GM18858 (cell line): ENCODE measurements around the gene WDR27.
"Not testable (repeated sequence)": the region's sequence is repeated elsewhere in the genome, so short reads cannot be mapped to it uniquely, and the experiment has no call there.

Experiments used
- ATAC-seq: cut with Tn5 transposase; IDR thresholded peaks from one replicate; pipeline ENCODE4 v1.9.1; 2021; ENCODE audit not compliant: unreplicated experiment

WDR27 gene

DNA sequence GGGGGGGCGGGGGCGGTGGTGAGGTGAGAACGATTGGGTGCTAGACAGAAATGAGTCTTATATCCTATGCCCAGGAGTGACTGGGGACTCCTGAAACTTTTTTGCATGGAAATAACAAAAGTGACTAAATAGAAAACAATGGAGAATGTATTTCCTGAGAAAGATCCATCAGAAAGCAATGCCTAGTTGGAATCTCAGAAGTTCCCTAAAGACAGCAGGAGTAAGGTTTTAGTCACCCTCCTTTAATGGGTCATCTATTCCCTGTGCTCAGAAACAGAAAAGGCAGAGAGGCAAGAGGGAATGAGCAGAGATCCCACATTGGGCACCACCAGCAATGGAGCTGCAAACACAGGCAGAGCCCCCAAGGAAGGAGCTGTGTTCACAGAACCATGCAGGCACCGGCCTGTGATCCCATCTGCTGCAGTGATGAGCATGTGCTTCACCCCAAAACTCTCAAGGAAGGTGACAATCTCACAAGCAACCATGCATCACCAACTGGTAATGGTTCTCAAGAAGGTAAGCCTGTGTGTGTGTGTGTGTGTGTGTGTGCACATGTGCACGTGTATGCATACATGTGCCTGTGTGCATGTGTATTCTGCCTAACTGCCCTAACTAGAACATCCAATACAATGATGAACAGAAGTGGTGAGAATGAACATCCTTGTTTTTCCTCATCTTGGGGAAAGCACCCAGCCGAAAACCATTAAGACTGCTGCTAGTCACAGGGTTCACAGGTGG is 168.4 kb downstream of the WDR27 start:
- ATAC-seq = no peak

DNA sequence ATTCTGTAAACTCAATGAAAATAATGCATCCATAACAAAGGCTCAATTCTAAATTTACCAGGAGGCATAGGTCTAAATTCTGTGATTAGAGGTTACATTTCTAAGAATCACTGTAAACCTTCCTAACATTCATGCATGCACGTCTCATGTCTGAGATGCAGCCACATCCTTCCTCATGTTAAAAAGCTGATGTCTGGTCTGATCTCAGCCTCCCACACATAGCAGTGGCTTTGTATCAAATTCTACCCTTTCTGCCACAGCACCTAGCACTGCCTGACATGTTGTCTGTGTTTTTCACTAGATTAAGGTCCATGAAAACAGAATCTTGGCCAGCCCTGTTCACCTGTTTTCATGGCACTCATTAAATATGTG is 171.1 kb downstream of the WDR27 start:
- no peak for ATAC-seq

DNA sequence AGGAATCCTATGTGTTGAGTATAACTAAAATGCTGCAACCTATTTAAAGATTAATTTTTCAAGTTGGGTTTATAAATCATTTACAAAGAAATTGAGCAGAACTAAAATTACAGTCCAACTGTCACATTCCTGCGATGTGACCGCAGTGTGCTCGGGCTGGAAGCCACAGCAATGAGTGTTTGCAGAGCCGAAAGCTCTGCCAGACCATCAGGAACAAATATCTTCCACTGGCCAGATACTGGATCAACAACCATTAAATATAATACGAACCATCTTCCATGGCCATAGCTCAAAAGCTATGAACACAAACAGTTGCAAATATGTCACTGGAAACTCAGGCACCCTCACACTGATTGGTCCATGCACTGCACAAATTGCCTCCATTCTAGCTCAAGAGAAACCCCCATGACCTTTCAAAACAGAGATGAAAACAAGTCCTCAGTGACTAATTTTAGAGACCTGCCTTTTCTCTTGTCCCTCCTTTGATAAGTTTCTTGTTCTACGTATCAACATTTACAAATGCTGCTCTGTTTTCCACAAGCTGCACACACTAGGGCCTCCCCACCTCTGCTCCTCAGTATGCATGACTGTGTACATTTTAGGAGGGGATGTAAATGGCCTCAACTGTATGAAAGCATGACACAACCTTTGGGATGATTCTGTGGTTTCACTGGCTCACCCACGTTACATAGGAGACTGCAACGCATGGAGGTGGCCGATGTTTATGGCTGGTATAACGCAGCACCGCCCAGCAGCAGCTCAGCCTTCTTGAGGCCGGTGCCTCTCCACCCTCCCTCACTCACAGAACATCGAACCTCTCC is 171.7 kb downstream of the WDR27 start:
- no peak for ATAC-seq

DNA sequence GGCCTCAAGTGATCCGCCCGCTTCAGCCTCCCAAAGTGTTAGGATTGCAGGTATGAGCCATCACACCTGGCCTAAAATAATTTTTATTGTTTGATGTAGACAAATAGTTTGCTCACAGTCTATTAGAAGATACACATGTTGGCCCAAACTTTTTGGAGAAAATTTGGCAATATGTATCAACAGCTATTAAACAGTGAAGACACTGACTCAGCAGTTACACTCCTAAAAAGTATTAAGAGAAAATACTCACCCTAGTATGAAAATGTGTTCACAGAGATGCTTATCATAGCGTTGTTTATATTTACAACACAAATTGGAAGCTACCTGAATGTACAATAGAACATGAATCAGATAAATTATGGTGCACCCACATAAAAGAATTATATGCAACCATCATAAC is 173.1 kb downstream of the WDR27 start:
- no peak for ATAC-seq

DNA sequence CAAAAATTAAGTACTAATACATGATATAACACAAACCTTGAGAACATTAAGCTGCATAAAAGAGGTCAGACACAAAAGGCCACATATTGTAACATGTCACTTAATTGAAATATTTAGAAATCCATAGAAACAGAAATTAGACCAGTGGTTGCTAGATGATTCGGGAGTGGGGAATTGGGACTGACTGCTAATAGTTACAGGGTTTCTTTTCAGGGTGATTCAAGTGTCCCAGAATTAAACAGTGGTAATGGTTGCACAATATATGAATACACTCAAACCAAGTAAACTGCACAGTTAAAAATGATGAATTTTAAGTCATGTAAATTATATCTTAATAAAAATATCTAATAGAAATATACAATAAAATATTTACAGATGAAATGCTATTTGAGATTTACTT is 174.5 kb downstream of the WDR27 start:
- no peak for ATAC-seq

DNA sequence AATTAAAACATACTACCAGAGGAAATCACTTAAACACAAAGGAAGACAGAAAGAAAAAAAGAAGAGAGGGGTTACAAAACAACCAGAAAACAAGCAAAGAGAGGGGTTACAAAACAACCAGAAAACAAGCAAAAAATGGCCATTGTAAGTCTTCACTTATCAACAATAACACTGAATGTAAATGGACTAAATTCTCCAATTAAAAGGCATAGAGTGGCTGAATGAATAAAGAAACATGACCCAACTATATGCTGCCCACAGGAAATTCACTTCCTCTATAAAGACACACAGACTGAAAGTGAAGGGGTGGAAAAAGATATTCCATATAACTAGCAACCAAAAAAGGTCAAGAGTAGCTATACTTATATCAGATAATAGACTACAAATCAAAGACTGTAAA is 180.0 kb downstream of the WDR27 start:
- no peak for ATAC-seq

DNA sequence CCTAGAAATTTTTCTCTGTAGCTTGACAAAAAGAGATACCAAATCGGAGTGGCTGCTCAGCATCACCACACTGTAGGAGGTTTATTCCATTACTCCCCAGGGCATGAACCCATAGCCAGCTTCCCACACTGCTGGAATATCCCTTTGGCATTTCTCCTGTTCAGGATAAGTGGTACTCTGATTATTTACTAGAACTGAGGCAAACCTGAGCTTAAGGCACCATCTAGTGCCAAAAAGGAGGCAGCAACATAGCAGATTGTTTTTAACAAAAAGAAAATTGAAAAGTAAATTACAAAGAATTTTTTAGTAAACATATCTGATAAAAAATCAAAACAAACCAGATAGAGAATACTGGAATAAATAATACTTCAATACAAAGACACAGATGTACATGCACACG is 181.7 kb downstream of the WDR27 start:
- ATAC-seq = no peak

DNA sequence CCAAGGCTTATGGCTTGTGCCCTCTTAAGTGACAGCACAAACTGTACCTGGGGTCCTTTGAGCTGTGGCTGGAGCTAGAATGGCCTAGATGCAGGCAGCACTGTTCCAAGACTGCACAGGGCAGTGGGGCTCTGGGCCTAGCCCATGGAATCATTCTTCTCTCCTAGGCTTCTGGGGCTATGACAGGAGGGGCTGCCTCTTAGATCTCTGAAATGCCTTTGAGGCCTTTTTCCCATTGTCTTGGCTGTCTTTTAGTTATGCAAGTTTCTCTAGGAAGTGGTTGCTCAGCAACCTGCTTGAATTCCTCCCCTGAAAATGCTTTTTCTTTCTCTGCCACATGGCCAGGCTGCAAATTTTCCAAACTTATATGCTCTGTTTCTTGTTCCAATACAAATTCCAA is 183.4 kb downstream of the WDR27 start:
- no peak for ATAC-seq

DNA sequence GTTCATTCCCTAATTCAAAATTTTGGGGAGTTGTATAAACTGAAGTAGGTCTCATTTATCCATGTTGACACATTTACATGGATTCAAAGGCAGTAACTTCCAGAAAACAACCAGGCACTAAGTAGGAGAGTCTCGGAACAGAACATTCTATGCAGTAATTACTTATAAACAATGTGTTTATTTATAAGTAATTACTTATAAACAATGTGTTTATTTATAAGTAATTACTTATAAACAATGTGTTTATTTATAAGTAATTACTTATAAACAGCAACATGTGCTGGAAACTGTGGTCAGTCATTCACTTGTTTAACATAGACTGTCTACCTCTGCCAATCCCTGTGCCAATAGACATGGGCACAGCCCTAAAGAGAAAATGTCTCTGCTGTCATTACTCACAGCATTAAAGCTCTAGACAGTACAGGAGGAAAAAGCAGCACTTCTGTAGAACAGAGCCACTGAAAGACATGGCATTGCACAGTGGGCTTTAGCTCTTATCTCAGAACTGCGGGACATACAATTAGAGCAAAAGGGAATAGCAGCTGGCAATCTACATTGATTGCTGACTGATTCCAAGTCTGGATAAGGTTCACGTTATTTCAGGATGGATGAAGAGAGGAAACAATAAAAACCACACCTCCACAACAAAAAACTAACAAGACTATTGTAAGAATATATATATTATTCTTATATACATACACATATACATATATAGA is 188.2 kb downstream of the WDR27 start:
- ATAC-seq = no peak

DNA sequence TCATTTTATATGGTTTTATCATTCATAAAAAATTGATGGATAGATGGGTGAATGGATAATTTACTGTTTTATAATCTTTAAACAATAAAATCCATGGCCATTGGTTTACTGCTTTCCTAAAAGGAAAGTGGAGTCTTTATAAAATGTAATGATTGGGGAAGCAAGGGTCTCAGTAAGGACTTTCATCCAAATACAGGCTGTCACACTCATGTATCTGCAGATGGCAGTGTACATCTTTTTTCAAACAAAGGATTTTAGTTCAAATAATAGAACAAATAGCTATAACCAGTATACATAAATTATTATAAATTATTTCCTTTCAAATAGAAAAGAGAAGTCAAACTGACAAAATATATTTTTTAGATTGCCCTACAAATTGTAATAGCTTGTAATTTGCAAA is 190.0 kb downstream of the WDR27 start:
- ATAC-seq = not testable (repeated sequence)

DNA sequence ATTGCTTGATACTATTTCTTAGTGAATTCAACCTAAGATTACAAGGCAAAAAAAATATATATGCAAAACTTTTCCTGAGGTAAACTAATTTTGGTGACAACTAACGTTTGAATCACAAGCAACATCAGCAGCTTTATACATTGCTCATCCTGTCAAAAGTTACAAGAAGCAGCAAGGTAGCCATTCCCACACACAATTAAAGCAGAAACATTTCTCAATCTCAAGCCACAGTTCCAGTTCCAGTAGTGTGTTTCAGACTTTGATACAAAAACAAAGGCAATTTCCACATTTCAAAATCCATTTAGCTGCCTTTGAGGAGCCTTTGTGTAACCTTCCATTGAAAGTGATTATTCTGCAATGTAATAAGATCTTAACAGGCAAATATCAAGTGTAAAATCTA is 191.0 kb downstream of the WDR27 start:
- ATAC-seq = no peak

DNA sequence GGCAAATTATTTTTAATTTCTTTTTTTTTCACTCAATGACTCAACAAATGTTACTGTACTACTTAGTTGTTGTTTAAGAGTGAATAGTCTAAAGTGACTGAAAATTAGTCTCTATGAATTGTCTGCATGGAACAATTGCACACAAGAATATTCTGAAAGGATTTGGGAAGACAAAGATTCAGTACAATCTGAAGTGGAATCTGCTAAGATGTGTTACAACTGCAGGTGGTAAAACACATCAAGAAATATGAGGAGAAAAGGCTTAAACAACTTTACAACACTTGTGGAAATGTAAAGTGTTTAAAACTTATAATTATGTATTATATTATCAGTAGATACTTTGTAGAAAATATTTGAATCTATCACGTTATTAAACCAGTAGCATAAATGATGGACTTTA is 193.4 kb downstream of the WDR27 start:
- ATAC-seq = no peak

DNA sequence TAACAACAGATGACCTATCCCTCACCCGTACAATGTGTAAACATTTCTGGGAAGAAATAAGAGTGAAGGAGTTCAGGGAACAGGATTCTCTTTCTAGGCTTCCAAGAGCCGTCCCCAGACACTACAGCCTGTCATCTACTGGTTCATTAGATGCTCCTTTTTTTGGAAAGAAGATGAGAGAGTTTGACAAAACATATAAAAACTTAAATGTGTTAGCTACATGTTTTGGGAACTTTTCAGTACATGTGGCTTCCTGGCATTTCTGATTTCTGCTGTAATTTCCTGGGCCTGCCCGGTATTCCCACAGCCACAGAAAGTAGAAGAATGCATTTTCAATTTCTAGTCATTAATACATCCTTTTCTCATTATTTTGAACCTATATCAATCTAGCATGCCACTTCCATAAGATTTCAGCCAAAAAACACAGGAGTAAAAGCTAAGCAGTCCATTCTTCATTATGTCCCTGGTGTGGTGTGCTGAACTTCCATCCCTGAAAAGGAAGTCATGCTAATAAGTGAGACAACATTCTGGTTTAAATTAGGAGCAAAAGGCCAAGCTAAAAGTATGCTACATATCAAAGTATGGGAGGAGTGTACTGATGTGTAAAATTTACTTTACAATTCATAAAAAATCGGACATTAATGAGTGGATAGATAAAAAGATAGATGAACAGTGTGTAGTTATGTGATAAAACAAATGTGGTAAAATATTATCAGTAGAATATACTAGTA is 198.2 kb downstream of the WDR27 start:
- no peak for ATAC-seq

DNA sequence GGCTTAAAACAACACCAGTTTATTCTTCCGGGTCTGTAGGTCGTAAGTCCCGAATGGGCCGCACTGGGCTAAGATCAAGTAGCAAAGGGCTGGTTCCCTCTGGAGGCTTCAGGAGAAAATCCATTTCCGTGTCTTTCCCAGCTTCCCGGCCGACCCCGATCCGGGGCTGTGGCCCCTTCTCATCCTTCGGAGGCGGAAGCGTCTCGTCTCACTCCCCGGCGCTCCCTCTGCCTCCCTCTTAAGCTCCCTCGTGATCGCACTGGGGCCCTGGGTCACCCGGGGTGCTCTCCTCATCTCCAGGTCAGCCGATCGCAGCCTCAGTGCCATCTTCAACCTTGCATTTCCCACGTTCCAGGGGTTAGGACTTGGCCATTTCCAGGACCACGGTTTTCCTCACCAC is 199.4 kb downstream of the WDR27 start:
- no peak for ATAC-seq

DNA sequence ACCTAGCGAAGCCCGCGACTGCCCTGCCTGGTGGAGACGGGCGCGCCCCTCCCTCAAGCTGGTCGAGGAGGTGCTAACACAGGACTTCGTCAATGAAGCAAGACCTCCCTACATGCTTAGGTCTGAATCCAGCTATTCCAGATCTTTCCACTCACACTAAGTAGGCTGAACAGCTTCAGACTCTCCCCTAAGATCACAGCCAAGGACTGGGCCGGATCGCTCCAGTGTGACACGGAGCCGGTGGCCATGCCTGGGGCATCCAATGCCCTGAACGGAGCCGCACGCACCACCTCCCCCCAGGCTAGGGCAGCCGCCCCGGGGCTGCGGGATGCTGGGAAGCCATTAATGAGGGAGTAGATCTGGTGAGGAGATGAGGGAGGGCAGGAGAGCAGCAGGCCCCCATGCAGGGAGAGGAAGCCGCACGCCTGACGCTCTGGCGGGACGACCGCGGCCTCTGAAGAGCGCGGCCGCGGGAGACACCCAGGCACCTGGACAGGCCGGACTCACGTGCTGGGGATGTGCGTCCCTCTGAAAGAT is 200.0 kb downstream of the WDR27 start:
- no peak for ATAC-seq

DNA sequence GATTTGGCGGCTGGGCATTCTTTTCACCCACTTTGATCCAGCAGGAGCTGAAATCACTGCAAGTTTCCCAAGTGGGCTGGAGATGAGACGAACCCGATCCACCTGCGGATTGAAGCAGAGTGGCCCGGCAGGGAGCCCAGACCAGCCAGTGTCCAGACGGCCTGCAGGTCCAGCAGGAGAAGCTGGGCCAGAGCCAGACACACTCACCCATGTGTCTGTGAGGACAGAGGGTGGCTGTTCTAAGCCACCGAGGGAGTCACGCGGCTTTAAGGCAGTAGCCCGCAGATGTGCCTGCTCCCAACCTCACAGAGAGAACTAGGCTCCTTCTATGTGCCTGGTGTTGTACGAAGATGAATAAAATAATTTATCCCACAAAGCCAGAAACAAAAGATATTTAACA is 200.7 kb downstream of the WDR27 start:
- no peak for ATAC-seq

DNA sequence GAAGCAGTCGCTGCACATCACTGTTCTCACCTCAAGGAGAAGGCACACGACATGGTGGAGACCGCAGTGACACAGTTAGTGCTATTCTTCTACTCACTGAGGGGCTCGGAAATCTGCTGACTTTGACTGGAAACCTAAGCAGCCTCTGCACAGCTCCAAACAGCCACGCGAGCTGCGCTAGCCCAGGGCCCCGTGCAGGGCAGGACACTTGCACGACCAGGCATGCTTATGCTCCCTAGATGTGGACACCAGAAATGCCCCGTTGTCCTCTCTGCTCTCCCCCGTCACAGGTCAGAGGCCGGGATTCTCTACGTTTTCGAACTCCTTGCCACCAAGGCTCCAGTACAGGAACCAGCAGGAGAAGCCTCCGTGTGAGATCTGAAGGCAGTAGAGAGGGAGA is 201.1 kb downstream of the WDR27 start:
- no peak for ATAC-seq

DNA sequence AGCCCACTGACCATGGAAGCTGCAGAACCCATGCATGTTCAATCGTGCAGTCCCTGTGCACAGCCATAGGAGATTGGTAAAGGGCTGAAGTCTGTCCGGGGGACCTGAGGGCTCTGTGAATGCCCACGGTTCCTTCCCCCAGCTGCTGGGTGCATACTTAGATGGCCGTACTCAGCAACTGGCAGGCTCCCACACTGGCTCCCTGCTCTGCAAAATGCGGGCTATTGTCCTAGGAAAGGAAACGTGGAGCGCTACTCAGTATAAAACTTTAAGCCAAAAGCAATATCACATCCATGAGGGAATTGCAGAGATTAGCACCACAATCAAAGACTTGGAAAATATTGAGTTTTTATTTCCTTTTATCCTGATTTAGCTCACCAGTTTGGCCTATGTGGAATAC is 202.0 kb downstream of the WDR27 start:
- no peak for ATAC-seq

DNA sequence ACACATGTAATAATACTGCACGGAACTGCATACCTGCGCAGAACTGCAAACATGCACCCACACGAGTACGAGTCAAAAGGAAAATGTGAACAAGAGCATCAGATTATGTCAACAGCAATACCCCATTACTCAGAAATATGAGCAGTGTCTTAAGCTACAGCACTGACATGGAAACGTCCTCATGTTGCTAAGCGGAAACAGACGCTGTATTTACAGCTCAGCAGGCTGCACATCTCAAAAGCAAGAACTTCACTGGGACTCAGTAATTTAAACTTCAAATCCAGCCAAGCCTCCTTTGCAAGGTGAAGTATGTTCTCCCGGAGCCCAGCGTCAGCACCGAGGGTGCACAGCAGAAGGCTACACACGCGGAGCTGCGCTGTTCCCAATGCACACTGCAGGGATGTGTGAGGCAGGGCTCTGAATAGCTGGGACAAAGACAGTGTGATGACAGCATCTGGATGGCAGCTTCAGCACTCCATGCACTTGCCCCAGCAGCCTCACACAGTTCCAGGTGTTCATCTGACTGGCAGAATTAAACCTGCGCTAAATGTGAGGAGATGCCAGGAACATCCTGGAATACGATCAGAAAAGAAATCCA is 202.8 kb downstream of the WDR27 start:
- no peak for ATAC-seq

DNA sequence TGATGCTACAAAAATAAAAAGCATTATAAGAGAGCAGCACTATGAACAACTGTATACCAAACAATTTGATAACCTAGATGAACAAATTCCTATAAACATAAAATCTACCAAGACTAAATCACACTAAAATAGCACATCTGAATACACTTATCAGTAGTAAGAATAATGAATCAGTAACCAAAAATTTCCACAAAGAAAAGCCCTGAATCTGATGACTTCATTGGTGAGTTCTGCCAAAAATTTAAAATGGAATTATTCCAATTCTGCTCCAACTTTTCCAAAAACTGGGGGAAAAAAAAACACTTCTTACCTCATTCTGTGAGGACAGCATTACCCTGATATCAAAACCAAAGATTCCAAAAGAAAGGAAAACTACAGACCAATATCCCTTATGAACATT is 206.2 kb downstream of the WDR27 start:
- ATAC-seq = no peak

DNA sequence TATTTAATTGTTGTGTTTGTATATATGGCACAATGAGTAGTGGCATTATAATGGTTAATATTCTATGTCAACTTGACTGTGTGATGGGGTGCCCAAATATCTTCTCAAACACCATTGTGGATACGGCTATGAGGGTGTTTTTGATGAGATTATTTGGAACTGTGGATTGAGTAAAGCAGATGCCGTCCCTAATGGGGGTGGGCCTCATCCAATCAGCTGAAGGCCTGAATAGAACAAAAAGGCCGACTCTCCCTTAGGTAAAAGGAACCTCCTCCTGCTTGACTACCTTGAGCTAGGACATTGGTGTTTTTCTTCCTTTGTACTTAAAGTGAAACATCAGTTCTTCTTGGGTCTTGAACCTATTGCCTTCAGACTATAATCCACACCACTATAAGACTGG is 207.8 kb downstream of the WDR27 start:
- ATAC-seq = no peak
